Astrocyte of the spinal cord (primary cell): ENCODE results near the gene JAML.
"Not testable (repeated sequence)": the region's sequence is repeated elsewhere in the genome, so short reads cannot be mapped to it uniquely, and the experiment has no call there.

Experiments used
- DNase-seq: peaks from one replicate; pipeline ENCODE4 v3.0.0; 2011; ENCODE audit warnings: low read depth, low spot score
- H3K4me3 ChIP-seq: 2 replicates; pipeline ENCODE4 v1.5.1; 2011; ENCODE audit warnings: low read depth, mild to moderate bottlenecking, low read length, moderate library complexity
- in situ Hi-C: cut with HindIII; loops from 2 replicates; pipeline ENCODE4 v1.10.0; 2017; ENCODE audit warnings: low sequenced_read_pairs
- TF ChIP-seq, protein P1 (sequence below): IDR thresholded peaks from 2 replicates; pipeline ENCODE4 v1.5.1; 2012; ENCODE audit warnings: low read depth, mild to moderate bottlenecking, low read length, inconsistent platforms

The JAML gene

GRCh38 chr11:118194835-118195627 lies 29.8 kb downstream of the JAML start:
- in situ Hi-C loops = no loop called here
- TF ChIP-seq, protein P1, sequence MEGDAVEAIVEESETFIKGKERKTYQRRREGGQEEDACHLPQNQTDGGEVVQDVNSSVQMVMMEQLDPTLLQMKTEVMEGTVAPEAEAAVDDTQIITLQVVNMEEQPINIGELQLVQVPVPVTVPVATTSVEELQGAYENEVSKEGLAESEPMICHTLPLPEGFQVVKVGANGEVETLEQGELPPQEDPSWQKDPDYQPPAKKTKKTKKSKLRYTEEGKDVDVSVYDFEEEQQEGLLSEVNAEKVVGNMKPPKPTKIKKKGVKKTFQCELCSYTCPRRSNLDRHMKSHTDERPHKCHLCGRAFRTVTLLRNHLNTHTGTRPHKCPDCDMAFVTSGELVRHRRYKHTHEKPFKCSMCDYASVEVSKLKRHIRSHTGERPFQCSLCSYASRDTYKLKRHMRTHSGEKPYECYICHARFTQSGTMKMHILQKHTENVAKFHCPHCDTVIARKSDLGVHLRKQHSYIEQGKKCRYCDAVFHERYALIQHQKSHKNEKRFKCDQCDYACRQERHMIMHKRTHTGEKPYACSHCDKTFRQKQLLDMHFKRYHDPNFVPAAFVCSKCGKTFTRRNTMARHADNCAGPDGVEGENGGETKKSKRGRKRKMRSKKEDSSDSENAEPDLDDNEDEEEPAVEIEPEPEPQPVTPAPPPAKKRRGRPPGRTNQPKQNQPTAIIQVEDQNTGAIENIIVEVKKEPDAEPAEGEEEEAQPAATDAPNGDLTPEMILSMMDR = no peak
- H3K4me3 ChIP-seq = no peak overlapping the region
- DNase-seq = peak; percentile 17

- TF ChIP-seq, protein P1 = no peak
- no peak overlapping the region for H3K4me3 ChIP-seq
- in situ Hi-C loops = no loop called here
- no peak for DNase-seq
Observed at GRCh38 chr11:118193910-118194566, 30.8 kb downstream of the JAML start.

GRCh38 chr11:118192817-118193216 lies 32.0 kb downstream of the JAML start:
- in situ Hi-C loops, H3K4me3 ChIP-seq, DNase-seq: not testable (repeated sequence)

- in situ Hi-C loops, H3K4me3 ChIP-seq, DNase-seq: not testable (repeated sequence)
Observed at GRCh38 chr11:118190942-118191506, 33.8 kb downstream of the JAML start.

GRCh38 chr11:118186346-118187107 lies 38.3 kb downstream of the JAML start:
- in situ Hi-C loops = no loop called here
- no peak overlapping the region for H3K4me3 ChIP-seq
- TF ChIP-seq, protein P1 = no peak
- DNase-seq = no peak

GRCh38 chr11:118184784-118185579 lies 39.8 kb downstream of the JAML start:
- in situ Hi-C loops = no loop called here
- TF ChIP-seq, protein P1 = no peak
- DNase-seq = no peak
- no peak overlapping the region for H3K4me3 ChIP-seq

- DNase-seq, in situ Hi-C loops, H3K4me3 ChIP-seq: not testable (repeated sequence)
Observed at GRCh38 chr11:118183691-118184090, 41.1 kb downstream of the JAML start.
